Superior temporal gyrus (tissue), 1 donor: Measurements from ENCODE around the gene CARS2.

Experiments used
- DNase-seq: peaks from one replicate; pipeline ENCODE4 v3.0.0-alpha.2; 2016; ENCODE audit errors: extremely low spot score

CARS2 gene

DNA sequence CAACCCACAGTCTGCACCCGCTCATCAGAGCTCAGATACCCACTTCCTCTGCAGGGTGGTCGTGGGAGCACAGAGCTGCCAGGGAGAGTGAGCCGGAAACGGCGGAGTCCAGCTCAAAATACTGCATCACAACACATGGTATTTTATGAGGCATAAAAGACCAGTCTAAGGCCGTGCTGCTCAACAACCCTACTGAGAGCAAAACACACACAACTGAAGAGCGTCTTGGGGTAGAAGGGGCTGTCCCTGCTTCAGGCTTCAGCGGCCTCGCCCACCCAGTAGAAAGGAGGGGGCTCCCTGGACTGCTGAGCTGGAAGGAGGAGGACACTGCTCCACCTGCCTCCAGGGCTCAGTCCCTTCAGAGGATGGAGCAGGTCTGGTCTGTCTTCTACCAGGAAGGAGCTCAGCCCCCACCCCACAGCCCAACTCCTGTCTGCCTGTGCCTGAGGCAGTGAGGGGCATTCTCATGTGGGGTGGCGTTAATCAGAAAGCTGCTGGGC is 53.6 kb downstream of the CARS2 start:
- no peak for DNase-seq

- DNase-seq = no peak
Measured at GRCh38 chr13:110651726-110652230, 54.1 kb downstream of the CARS2 start.

DNA sequence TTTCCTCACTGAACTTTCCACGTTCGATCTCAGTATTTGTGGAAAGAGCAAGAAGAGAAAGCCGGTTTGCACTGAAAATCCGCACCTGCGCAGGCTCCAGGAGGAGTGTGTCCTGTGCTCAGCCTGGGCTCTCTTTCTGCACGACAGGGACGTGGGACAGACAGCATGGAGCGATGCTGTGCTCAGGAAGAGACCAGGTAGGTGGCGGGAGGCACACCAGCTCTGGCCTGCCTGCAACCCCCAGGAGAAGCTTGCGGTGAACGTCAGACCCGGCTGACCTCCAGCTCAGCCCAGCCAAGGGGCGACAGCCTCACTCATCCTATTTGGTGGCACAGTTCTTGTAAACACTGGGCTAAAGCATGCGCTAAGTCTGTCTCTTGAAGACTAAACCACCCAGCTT is 54.6 kb downstream of the CARS2 start:
- DNase-seq = no peak

DNA sequence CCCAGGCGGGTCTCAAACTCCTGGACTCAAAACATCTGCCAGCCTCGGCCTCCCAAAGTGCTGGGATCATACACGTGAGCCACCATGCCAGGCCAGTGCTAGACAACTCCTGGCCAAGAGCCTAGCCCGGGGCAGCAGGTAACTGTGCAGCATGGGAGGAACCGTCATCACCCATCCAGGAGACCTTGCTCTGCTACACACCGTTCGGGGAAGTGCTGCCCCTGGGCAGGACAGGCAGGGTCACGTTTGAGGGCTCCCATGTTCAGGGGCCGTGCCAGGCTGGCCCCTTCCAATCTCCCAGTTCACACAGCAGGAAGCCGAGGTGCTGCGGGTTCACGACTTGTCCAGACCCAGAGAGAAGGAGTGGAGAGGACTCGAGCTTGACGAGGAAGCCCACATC is 55.5 kb downstream of the CARS2 start:
- DNase-seq = no peak

DNA sequence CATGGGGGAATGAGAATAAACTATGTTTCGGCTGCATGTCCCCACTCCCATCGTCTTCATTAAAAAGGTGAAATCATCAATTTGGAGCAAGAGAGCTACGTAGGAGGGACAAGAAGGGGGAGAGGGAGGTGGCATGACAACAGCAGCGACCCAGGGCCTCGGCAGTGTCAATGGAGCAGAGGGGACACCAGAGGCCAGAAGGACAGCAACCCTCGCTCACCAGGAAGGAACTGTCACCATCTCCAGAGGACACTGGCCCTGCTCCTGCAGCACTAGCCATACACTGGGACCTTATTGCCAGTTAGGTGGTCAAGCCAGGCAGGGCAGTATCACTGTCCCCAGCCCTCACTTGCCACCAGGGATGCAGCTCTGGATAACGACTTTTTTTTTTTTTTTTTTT is 56.4 kb downstream of the CARS2 start:
- DNase-seq = no peak

GRCh38 chr13:110648848-110649421 is 57.0 kb downstream of the CARS2 start:
- DNase-seq = no peak

DNA sequence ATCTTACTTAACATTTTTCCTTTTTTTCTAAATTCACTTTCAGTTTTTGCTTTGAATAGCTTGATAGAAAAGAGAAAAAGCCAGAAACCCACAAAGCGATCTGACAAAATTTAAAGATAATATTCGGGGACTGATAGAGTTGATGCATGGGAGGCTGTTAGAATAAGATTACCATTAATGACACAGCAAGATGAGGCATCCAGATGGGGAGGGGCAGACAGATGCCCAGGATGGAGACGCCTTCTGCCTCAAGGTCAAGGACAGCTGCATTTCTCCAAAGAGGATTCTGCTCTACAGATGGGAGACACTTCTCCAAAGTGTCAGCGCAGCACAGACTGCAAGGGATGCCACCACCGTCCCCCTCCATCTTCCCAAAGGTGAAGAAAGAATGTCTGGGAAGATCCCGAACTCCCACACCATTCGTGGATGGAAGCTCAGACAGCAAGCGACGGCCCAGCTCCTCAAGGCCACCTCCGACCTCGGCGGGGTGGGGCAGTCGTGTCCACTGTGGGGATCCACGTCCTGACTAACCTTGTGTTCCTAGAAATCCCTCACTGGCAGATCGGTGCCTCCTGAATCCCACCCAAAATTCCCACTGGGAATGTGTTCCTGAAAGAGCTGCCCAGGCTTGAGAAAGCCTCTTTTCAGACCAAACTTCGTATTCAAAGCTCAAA is 57.6 kb downstream of the CARS2 start:
- no peak for DNase-seq

DNA sequence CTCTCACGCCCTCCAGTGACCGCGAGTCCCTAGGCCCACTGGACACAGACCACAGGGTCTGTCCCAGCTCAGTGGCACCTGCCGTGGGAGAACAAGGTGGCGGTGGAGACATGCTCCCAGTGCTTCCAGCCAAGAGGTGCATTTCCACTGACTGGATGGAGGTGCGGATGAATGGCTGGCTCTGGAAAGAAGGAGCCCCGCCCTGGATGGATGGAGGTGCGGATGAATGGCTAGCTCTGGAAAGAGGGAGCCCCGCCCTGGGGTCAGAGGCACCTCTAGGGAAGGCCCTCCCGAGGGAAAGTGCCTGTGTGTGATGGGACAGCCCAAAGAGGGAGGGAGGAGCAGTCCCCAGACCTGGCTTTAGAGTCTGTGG is 58.6 kb downstream of the CARS2 start:
- no peak for DNase-seq

DNA sequence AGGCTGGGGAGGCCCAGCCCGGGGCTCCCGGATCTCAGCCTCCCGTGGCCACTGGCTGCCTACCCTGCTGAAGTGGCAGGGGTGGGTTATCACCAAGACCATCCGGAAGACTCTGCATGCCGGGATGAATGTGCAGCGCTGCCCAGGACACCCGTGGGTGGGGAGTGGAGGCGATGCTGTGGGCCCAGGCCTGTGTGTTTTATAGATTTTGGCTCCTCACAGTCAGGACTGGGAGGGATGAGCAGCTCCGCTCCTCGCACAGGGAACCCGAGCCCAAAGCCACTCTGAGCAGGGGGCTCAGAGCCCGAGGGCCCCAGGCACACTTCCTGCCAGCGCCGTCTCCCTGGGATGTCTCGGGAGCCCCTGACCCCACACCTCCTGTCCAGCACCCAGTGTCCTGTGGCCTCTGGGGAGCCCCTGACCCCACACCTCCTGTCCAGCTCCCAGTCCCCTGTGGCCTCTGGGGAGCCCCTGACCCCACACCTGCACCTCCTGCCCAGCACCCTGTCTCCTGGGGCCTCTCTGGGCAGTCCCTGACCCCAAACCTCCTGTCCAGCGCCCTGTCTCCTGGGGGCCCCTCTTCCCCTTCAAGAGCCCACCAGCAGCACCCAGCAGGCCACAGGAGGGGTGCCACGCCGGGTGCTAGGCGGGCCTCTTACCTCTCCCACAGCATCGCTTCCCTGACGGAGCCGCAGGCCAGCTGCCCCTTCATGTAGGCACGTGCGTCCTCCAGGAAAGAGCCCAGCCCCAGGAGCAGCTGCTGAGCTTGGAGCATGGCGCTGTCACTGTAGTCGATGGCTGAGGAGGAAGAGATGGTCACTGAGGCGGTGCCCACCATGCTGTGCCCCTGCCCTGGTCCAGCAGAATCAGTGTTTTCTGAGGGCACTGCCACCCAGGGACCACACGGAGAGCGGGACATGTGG is 59.2 kb downstream of the CARS2 start:
- DNase-seq = no peak

- no peak for DNase-seq
Measured at GRCh38 chr13:110645750-110646149, 60.2 kb downstream of the CARS2 start.

GRCh38 chr13:110644892-110645521 is 60.9 kb downstream of the CARS2 start:
- DNase-seq = peak; percentile 73

GRCh38 chr13:110643768-110644421 is 62.0 kb downstream of the CARS2 start:
- no peak for DNase-seq

DNA sequence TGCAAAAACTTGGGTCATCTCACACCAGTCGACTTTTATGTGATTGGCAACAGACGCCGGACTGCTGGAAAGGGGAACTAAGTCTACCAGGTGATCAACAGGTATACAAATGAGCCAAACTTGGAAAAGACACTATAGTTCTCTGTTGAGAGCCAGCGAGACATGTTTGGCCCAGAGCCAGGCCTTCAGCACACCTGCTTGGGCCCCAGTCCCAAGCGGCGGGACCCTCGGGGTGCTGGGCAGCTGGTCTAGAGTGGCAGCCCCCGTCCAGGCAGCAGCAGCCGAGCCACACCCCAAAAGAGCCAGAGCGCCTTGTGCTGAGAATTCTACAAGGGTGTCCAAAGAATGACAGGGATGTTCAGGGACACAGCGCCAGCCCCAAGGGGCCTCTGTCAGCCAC is 62.6 kb downstream of the CARS2 start:
- no peak for DNase-seq

DNA sequence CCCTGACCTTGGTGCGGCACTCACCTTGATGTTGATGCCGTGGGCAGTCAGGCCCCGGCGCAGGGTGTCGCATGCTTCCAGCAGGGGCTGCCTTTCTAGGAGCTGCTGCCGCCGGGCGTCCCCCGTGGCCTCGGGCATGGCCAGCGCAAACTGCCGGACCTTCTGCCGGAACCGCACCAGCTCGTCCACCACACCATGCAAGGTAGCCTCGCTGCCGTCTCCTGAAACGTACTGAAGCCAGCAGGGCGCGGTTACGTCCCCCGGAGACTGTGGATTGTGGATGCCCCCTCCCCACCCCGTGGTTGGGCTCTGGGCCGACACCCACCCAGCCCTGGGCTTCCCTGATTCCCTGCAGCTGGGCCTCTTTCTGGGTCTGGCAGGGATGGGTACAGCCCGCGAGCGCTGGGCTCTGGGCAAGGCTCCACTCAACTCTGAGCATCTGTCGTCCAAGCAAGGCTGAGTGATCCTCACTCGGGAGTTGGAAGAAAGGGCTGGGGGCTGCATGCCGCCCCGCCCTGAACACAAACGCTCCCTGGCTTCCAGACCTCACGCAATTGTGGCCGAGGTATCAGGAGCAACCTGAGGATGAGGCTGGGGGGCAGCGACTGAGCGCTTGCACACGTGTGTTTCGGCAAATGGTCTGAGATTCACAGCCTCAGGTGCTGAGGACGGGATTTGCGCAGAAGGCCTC is 63.5 kb downstream of the CARS2 start:
- no peak for DNase-seq

DNA sequence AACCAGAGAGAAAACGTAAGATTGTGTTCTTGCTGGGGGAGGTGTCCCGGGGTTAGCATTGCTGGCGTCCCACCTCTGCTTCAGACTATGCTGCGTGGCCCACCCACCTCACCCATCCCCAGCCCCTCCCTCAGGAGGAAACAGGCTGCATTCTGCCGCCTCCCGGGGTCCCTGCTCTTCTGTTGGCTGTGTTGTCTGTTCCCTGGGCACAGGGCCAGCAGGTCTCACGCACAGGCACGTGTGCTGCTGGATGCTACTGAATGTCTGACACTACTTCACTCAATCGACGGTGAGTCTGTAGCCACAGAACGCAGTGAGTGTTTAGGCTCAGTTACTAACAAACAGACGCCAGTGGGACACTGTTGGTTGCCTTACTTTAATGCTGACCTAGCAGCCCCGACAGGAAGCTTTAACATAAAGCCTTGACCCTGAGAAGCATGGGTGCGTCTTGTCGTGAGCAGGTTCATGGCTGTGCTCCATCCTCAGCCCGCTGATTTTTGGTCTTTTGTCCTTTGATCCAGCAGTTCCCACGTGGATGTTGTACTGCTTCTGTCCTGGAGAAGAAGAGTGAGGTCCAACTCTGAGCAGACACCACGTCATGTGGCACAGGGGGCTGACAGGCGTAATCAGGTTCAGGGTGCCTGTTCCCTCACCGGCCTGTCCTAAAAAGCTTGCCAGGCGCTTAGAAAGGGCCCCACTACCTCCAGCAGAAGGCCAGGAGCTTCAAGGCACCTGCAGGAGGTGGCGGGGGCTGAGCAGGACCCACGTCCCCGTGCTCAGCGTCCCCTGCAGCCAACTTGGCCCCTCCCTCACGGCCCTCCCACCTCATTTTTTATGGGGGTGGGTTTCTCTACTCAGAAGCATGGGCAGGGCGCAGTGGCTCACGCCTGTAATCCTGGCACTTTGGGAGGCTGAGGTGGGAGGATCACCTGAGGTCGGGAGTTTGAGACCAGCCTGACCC is 64.6 kb downstream of the CARS2 start:
- DNase-seq = no peak

DNA sequence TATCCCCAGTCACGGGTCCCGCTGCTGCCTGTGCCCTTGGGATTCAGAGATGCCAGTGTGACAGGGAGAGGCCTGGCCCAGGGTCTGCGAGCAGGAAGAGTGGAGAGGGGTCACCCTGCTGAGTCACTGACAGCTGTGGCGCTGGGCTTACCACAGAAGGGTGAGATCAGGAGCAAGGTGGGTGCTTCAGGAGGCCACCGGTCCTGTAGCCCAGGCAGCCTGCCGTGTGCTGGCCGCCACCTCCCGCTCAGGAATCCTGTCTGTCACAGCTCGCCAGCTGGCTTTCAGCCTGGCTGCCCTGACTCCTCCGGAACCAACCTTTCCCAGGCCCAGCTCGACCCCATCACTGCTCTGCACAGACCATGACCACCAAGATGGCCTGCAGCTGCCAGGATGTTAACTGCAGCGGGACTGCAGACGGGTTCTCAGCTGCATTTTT is 65.3 kb downstream of the CARS2 start:
- no peak for DNase-seq

DNA sequence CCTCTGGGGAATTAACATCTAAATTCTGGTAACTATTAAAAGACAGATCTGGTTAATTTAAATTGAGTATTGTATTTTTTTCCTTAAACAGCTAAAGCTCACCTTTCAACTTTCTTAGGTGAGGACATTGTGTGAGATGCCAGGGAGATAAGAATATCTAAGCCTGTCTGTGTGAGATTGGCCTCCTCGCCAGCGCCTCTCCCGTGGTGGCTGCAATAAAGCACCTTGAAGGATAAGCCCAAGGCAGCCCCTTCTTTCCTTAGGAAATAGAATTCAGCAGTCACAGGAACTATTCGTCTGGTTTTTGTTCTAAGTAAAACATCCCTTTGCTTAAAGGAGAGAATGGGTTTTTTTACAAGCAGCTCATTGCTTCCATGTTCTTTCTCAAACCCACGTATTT is 66.0 kb downstream of the CARS2 start:
- DNase-seq = no peak

DNA sequence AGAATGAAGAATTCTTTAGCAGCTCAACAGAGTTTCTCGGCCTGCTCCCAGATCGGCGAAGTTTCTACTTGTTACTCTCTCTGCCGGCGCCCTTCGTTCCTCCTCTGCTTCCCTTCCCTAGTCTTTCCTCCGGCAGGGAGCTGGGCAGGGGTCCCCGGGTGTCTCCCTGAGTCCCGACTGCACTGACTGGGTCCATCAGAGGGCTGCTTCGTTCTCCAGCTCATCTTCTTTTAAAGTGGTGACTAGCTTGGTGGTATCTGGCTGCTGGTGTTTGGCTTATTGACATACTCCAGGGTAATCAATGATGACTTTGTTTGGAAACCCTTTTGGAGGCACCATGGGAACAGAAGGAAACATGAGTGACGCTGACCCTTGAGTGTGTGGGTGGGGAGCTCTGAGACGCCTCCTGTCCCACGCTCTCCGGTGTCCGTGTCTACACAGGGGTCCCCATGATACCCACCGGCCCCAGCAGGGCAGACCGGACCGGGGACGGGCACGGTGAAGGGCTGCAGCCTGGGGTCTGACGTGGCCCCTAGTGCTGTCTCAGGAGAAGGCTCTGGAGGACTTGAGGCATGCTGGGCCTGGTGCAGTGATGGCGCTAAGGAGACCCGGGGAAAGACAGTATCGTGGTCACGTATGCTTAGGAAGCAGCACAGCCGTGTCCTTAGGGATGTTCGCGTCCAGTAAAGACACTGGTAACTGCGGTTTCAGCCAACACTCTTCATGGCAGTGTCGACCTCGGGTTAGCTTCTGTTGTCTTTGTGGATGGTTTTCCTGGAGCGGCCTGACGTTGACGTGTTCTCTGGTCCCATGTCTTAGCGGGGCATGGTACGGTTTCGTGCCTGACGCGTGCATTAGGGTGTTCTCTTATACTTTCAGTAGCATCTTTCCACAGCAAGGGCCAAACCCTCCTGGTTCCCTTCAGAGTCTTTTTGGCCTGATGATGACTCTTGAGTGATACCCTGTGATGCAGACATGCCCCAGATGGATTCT is 66.8 kb downstream of the CARS2 start:
- no peak for DNase-seq
